ENCODE results near the gene SFR1.

The SFR1 gene

GRCh38 chr10:104121485-104122224 lies at the start of gene SFR1:
Gene SFR1 (plus strand): TSS chr10:104122171. CDS start chr10:104122184, 13 bp downstream.
- ATAC-seq (ENCODE audit: insufficient read depth, low read depth) (peak; percentile 89), DNase-seq (peak; percentile 99)
- peaks cover 8% of the 10 kb centered on the region; the same call in 1 of the 2 replicates for H3K36me3 ChIP-seq (ENCODE audit: insufficient read depth, low read length)
- H3K27ac ChIP-seq (ENCODE audit: low read length), result peak within 1 kb of the TSS; percentile 97
- peak within 1 kb of the TSS; percentile 89 for H3K4me2 ChIP-seq (ENCODE audit: insufficient read depth, low read length)
- H3K27me3 ChIP-seq (ENCODE audit: insufficient read depth, low read length, poor library complexity), result peaks cover 13% of the 10 kb centered on the region
- peak within 1 kb of the TSS; percentile 89 for H2AFZ ChIP-seq (ENCODE audit: low read depth, low read length)
- peaks cover 13% of the 10 kb centered on the region for H3K79me2 ChIP-seq (ENCODE audit: insufficient read depth, low read length)
- no peaks in the 10 kb centered on the region for H3K9me3 ChIP-seq (ENCODE audit: insufficient read depth, low read length, severe bottlenecking)
- H4K20me1 ChIP-seq (ENCODE audit: insufficient read depth, low read length), result no peaks in the 10 kb centered on the region
- H3K4me3 ChIP-seq (ENCODE audit: low read depth in 1 of 2, low read length in 2 of 2), result peak within 1 kb of the TSS; percentile 74 to 75
- peaks cover 24% of the 10 kb centered on the region for H3K4me1 ChIP-seq (ENCODE audit: insufficient read depth, low read length)
- TF ChIP-seq EZH2 (IDR thresholded peaks at IDR 0.05; ENCODE audit: borderline replicate concordance, low read depth, low read length, severe bottlenecking) (no peak), CTCF (IDR thresholded peaks at IDR 0.05; ENCODE audit: borderline replicate concordance, extremely low read depth, low read length, poor library complexity, severe bottlenecking) (peak; percentile 77)
- peak within 1 kb of the TSS; percentile 89 for H3K9ac ChIP-seq (ENCODE audit: low read depth, low read length)

- Histone ChIP-seq H4K20me1 (ENCODE audit: insufficient read depth, low read length) (no peaks in the 10 kb centered on the region; the same call in 1 of the 2 replicates), H3K36me3 (ENCODE audit: insufficient read depth, low read length) (no peaks in the 10 kb centered on the region), H3K79me2 (ENCODE audit: insufficient read depth, low read length) (no peaks in the 10 kb centered on the region), H3K27me3 (ENCODE audit: insufficient read depth, low read length, poor library complexity) (peaks cover 47% of the 10 kb centered on the region), H3K4me2 (ENCODE audit: insufficient read depth, low read length) (no peak overlapping the region), H3K9ac (ENCODE audit: low read depth, low read length) (no peak overlapping the region), H3K9me3 (ENCODE audit: insufficient read depth, low read length, severe bottlenecking) (no peaks in the 10 kb centered on the region), H3K4me3 (ENCODE audit: low read depth in 1 of 2, low read length in 2 of 2) (no peak overlapping the region), H2AFZ (ENCODE audit: low read depth, low read length) (no peak overlapping the region), H3K27ac (ENCODE audit: low read length) (no peak overlapping the region), H3K4me1 (ENCODE audit: insufficient read depth, low read length) (no peaks in the 10 kb centered on the region)
- no peak for DNase-seq
- TF ChIP-seq CTCF (IDR thresholded peaks at IDR 0.05; ENCODE audit: borderline replicate concordance, extremely low read depth, low read length, poor library complexity, severe bottlenecking) (no peak), EZH2 (IDR thresholded peaks at IDR 0.05; ENCODE audit: borderline replicate concordance, low read depth, low read length, severe bottlenecking) (no peak)
- no peak for ATAC-seq (ENCODE audit: insufficient read depth, low read depth)
Observed at GRCh38 chr10:104072786-104073185, 49.2 kb upstream of the SFR1 start.

GRCh38 chr10:104074505-104074904 lies 47.5 kb upstream of the SFR1 start:
- Histone ChIP-seq H3K36me3 (ENCODE audit: insufficient read depth, low read length) (no peaks in the 10 kb centered on the region), H3K9ac (ENCODE audit: low read depth, low read length) (no peak overlapping the region), H2AFZ (ENCODE audit: low read depth, low read length) (no peak overlapping the region), H3K4me1 (ENCODE audit: insufficient read depth, low read length) (no peaks in the 10 kb centered on the region), H3K4me2 (ENCODE audit: insufficient read depth, low read length) (no peak overlapping the region), H4K20me1 (ENCODE audit: insufficient read depth, low read length) (no peaks in the 10 kb centered on the region; the same call in 1 of the 2 replicates), H3K4me3 (ENCODE audit: low read depth in 1 of 2, low read length in 2 of 2) (no peak overlapping the region), H3K9me3 (ENCODE audit: insufficient read depth, low read length, severe bottlenecking) (no peaks in the 10 kb centered on the region), H3K27me3 (ENCODE audit: insufficient read depth, low read length, poor library complexity) (peaks cover 47% of the 10 kb centered on the region), H3K27ac (ENCODE audit: low read length) (no peak overlapping the region), H3K79me2 (ENCODE audit: insufficient read depth, low read length) (no peaks in the 10 kb centered on the region)
- TF ChIP-seq EZH2 (IDR thresholded peaks at IDR 0.05; ENCODE audit: borderline replicate concordance, low read depth, low read length, severe bottlenecking) (no peak), CTCF (IDR thresholded peaks at IDR 0.05; ENCODE audit: borderline replicate concordance, extremely low read depth, low read length, poor library complexity, severe bottlenecking) (no peak)
- no peak for DNase-seq
- ATAC-seq (ENCODE audit: insufficient read depth, low read depth), result no peak

Measured in DND-41 (cell line).